A673 (cell line): ENCODE results near the gene ARHGAP6.

Experiments
- EZH2 ChIP-seq: fragments of 200-600 bp; sonication (generic); IDR thresholded peaks from 2 replicates; pipeline ENCODE4 v1.6.1; 2017; ENCODE audit warnings: borderline replicate concordance, low read depth, mild to moderate bottlenecking, mixed read lengths, antibody characterized with exemption, low read length; ENCODE audit not compliant: poor library complexity, severe bottlenecking
- TF ChIP-seq, protein P1 (sequence below): fragments of 300-800, 200-600 bp; sonication (generic); conservative IDR thresholded peaks from 2 replicates; pipeline ENCODE4 v1.5.1; 2017; ENCODE audit warnings: low read depth, mild to moderate bottlenecking, antibody characterized with exemption, low read length, moderate library complexity, mixed read lengths

DNA sequence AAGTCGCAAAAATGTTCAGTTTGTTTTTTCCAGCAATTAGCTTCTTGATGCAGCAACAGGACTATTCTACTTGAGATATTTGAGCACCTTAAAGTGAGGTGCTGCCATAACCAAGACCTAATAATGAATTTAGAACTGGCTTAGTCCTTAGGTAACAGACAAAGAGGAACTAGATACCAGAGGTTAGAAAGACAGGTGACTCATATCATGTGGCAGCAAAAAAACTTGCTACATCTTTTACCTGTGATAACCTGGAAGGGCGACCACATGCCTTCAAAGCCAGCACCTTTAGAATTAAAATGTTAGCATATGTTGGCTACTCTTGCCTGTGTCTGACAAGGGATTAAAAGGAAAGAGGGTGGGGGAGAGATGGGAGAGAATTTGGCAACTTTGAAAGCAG is 90.4 kb downstream of the ARHGAP6 start:
- TF ChIP-seq, protein P1, sequence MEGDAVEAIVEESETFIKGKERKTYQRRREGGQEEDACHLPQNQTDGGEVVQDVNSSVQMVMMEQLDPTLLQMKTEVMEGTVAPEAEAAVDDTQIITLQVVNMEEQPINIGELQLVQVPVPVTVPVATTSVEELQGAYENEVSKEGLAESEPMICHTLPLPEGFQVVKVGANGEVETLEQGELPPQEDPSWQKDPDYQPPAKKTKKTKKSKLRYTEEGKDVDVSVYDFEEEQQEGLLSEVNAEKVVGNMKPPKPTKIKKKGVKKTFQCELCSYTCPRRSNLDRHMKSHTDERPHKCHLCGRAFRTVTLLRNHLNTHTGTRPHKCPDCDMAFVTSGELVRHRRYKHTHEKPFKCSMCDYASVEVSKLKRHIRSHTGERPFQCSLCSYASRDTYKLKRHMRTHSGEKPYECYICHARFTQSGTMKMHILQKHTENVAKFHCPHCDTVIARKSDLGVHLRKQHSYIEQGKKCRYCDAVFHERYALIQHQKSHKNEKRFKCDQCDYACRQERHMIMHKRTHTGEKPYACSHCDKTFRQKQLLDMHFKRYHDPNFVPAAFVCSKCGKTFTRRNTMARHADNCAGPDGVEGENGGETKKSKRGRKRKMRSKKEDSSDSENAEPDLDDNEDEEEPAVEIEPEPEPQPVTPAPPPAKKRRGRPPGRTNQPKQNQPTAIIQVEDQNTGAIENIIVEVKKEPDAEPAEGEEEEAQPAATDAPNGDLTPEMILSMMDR = no peak
- TF ChIP-seq EZH2 = no peak
